LNCAP (cell line): ENCODE results near the gene ASCC3.

ENCODE experiments used
- TF ChIP-seq, protein P1 (sequence below): fragments of 450-650 bp; IDR thresholded peaks from 2 replicates; pipeline ENCODE4 v1.5.1; 2017; ENCODE audit warnings: mild to moderate bottlenecking

The ASCC3 gene

DNA sequence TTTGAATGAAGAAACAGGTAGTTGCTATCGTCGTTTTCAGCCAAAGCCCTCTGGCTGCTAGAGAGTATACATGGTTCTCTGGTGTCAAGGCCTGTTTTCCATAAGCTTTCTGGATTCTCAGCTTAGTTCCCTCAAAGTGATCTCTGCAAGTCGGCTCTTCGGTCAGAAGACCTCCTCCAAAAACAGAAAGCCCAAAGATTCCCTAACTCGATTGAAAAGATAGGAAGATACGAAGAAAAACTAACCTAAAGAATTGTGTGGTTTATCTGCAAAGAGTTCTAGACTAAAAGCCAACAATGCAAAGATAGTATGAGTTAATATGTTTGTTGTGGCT lies 545 bp upstream of the ASCC3 start:
- TF ChIP-seq, protein P1, sequence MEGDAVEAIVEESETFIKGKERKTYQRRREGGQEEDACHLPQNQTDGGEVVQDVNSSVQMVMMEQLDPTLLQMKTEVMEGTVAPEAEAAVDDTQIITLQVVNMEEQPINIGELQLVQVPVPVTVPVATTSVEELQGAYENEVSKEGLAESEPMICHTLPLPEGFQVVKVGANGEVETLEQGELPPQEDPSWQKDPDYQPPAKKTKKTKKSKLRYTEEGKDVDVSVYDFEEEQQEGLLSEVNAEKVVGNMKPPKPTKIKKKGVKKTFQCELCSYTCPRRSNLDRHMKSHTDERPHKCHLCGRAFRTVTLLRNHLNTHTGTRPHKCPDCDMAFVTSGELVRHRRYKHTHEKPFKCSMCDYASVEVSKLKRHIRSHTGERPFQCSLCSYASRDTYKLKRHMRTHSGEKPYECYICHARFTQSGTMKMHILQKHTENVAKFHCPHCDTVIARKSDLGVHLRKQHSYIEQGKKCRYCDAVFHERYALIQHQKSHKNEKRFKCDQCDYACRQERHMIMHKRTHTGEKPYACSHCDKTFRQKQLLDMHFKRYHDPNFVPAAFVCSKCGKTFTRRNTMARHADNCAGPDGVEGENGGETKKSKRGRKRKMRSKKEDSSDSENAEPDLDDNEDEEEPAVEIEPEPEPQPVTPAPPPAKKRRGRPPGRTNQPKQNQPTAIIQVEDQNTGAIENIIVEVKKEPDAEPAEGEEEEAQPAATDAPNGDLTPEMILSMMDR, result no peak

- TF ChIP-seq, protein P1, result no peak
These were observed 828 bp downstream of the ASCC3 start for GRCh38 chr6:100880149-100880852.

GRCh38 chr6:100879317-100879716 lies 1.8 kb downstream of the ASCC3 start:
- TF ChIP-seq, protein P1, result no peak

DNA sequence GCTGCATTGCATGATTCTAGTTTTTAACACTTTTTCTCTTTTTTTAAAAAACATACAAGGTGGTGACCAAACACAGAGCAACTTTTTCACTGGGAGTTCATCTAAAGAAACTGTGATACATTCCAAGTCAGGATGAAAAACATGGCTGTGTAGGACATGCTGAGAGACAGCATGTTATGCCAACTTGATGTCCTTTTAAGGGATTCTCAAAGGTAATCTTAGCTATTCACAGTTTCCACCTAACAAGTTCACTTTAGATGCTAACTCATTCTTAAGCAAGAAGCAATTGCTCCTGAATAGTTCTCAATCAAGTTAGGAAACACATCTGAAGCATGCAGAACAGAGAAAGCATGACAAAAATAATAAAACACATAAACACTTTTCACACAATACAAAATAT lies 3.3 kb downstream of the ASCC3 start:
- TF ChIP-seq, protein P1, result no peak

DNA sequence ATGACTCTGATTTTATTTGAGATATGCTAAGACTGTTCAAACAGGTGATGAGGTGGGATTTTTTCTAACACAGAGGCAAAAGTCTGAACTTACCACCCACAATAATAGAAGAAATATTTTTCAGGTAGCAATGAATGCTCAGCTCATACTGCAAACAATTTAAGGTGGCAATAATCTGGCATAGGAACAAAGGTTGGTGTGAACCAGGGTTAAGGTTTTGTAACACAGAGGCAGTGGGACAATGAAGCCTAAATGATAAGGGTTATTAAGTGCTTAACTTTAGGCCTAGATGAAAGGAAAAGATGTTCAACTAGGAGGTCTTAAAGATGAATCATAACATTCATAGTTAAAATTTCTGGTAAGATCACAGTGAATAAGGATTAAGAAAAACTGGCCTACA lies 4.9 kb downstream of the ASCC3 start:
- TF ChIP-seq, protein P1, result no peak

GRCh38 chr6:100865525-100865924 lies 15.6 kb downstream of the ASCC3 start:
- TF ChIP-seq, protein P1, result no peak

GRCh38 chr6:100862063-100862462 lies 19.1 kb downstream of the ASCC3 start:
- TF ChIP-seq, protein P1, result no peak

GRCh38 chr6:100856146-100856545 lies 25.0 kb downstream of the ASCC3 start:
- TF ChIP-seq, protein P1, result no peak
